Activated CD4-positive, alpha-beta T cell treated with anti-CD3 and anti-CD28 coated beads for 1 hour (primary cell): ENCODE data around the gene KIAA0586.
A peak's percentile ranks its signal among the peaks of the same experiment; 100 is the strongest.
"Not testable (repeated sequence)": the region's sequence is repeated elsewhere in the genome, so short reads cannot be mapped to it uniquely, and the experiment has no call there.

Source experiments
- DNase-seq: peaks from one replicate; pipeline ENCODE4 v3.0.0-alpha.2; 2020

KIAA0586 gene

GRCh38 chr14:58427281-58428117 is at the start of gene KIAA0586, which contains the start of gene TIMM9:
Gene KIAA0586, plus strand, starts transcription at chr14:58427719. Its CDS starts 546 bp downstream, at chr14:58428265.
Gene TIMM9, minus strand, starts transcription at chr14:58427531. Its CDS starts 15,586 bp downstream, at chr14:58411945.
- peak; percentile 94 for DNase-seq

- DNase-seq: no peak
Observed at GRCh38 chr14:58390830-58391229, 36.7 kb upstream of the KIAA0586 start.

GRCh38 chr14:58395562-58395811 is 32.0 kb upstream of the KIAA0586 start:
- no peak for DNase-seq

- peak; percentile 55 for DNase-seq
Observed at GRCh38 chr14:58395812-58396788, 31.4 kb upstream of the KIAA0586 start, which contains the start of gene TOMM20L. Gene TOMM20L, plus strand, starts transcription at chr14:58395930. Its CDS starts 28 bp downstream, at chr14:58395958.

- no peak for DNase-seq
Observed at GRCh38 chr14:58397156-58397555, 30.4 kb upstream of the KIAA0586 start.

- DNase-seq: no peak
Observed at GRCh38 chr14:58398495-58398894, 29.0 kb upstream of the KIAA0586 start.

GRCh38 chr14:58398895-58399294 is 28.6 kb upstream of the KIAA0586 start:
- no peak for DNase-seq

- no peak for DNase-seq
Observed at GRCh38 chr14:58401587-58401986, 25.9 kb upstream of the KIAA0586 start.

GRCh38 chr14:58408681-58409215 is 18.8 kb upstream of the KIAA0586 start:
- DNase-seq: no peak

- no peak for DNase-seq
Observed at GRCh38 chr14:58414845-58415244, 12.7 kb upstream of the KIAA0586 start.

- no peak for DNase-seq
Observed at GRCh38 chr14:58415636-58416547, 11.6 kb upstream of the KIAA0586 start.

GRCh38 chr14:58416934-58417333 is 10.6 kb upstream of the KIAA0586 start:
- DNase-seq: not testable (repeated sequence)

- DNase-seq: peak; percentile 32
Observed at GRCh38 chr14:58426670-58427280, 744 bp upstream of the KIAA0586 start.

GRCh38 chr14:58428118-58428683 is 682 bp downstream of the KIAA0586 start:
- no peak for DNase-seq

GRCh38 chr14:58430156-58430555 is 2.6 kb downstream of the KIAA0586 start:
- no peak for DNase-seq

GRCh38 chr14:58439476-58439875 is 12.0 kb downstream of the KIAA0586 start:
- DNase-seq: no peak

- no peak for DNase-seq
Observed at GRCh38 chr14:58444627-58445026, 17.1 kb downstream of the KIAA0586 start.

- DNase-seq: no peak
Observed at GRCh38 chr14:58455593-58456265, 28.2 kb downstream of the KIAA0586 start.

- DNase-seq: no peak
Observed at GRCh38 chr14:58460772-58461171, 33.3 kb downstream of the KIAA0586 start.

- no peak for DNase-seq
Observed at GRCh38 chr14:58463147-58463546, 35.6 kb downstream of the KIAA0586 start.

GRCh38 chr14:58464652-58465051 is 37.1 kb downstream of the KIAA0586 start:
- no peak for DNase-seq
